ENCODE results near the gene CYTH2.

The CYTH2 gene, protein sequence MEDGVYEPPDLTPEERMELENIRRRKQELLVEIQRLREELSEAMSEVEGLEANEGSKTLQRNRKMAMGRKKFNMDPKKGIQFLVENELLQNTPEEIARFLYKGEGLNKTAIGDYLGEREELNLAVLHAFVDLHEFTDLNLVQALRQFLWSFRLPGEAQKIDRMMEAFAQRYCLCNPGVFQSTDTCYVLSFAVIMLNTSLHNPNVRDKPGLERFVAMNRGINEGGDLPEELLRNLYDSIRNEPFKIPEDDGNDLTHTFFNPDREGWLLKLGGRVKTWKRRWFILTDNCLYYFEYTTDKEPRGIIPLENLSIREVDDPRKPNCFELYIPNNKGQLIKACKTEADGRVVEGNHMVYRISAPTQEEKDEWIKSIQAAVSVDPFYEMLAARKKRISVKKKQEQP

DNA sequence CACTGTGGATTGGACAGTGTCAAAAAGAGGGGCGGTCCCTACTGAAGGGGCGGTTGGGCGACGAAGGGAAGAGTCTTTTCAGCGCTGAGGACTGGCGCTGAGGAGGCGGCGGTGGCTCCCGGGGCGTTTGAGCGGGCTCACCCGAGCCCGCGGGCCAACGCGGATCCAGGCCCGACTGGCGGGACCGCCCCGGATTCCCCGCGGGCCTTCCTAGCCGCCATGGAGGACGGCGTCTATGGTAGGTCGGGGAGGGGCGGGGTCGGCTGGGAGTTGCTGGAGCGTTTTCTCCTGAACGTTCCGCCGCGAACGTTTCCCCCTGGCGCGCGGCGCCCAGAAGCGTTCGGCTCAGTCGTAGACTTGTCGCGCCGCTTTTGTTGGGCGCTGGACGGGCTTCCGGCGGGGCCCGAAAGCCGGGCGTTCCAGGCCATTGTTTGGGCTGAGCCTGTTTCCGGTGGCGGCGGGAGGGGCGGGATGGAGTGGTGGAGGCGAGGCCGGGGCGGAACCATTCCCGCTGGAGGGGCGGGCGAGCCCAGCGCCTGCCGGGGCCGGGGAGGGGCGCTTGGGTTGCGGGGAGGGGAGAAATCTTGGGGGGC is at the start of gene CYTH2:
TSS of gene CYTH2 (plus strand) at position 81 of the 593 bp plus-strand sequence. CDS start at position 220, 139 bp downstream.
- no peak for FAIRE-seq

DNA sequence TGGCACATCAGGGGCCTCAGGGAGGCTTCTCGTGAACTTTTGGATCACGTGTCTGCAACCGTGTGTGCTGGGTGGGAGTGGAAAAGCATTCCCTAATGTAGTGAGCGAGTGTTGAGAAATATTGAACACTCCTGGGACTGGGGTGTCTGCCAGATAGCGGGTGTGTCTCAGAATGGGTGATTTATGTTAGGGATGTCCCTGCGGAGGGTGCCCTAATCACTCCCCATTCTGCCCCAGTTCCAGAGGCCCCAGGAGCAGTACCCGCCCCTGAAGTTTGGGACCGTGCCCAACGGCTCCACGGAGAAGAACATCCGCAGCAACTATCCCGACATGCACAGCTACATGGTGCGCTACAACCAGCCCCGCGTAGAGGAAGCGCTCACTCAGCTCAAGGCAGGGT is 47.6 kb upstream of the CYTH2 start:
- no peak for FAIRE-seq

DNA sequence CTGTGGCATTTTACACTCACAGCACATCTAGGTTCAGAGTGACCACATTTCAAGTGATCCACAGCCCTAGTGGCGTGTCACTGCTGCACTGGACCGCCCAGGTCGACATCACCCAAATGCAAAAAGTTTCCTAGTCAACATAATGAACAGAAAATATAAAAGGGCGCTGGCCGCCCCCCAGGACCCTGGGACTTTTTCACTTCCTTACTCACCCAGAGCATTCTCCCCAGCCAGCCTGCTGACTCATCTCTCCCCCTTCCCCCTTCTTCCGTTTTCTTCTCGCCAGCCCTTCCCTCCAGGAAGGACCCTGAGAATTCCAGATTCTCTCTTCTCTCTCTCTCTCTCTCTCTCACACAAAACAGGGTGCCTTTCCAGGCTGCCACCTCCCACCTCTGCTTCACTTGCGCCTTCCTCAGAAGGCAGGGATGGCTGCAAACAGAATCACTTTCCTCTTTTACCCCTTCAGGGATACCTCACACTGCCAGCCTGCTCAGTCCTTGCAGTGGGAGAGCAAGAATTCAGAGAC is 44.4 kb upstream of the CYTH2 start:
- no peak for FAIRE-seq

DNA sequence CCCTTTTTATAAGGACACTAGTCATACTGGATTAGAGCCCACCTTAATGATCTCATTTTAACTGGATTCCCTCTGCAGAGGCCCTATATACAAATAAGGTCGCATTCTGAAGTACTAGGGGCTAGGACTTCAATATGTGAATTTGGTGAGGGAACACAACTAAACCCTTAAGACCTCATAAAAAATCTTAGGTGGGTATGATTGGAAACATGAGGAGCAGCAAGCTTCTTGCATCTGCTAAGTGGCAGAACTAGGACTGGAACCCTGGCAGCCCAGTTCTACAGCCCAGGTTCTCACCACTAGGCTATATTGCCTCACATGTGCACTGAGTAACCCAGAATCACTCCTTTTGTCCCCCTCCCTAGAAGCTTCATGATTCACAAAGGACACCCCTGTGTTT is 40.5 kb upstream of the CYTH2 start:
- FAIRE-seq, result no peak

DNA sequence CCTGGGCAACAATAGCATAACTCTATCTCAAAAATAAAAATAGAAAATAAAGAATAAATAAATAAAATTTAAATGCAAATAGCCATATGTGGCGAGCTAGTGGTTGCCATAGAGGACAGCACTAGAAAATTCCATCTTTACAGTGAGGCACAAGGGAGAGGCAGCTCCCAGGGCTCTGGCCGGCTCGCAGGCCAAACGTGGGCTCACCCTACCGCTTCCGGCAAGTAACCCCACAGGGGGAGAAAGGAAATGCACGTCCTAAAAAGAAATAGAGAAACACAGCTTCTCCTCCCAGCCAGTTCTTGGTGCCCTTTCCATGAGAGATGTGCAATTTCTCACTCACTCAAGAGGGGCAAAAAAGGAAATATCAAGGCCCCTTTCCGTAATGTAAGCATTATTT is 35.8 kb upstream of the CYTH2 start:
- no peak for FAIRE-seq

DNA sequence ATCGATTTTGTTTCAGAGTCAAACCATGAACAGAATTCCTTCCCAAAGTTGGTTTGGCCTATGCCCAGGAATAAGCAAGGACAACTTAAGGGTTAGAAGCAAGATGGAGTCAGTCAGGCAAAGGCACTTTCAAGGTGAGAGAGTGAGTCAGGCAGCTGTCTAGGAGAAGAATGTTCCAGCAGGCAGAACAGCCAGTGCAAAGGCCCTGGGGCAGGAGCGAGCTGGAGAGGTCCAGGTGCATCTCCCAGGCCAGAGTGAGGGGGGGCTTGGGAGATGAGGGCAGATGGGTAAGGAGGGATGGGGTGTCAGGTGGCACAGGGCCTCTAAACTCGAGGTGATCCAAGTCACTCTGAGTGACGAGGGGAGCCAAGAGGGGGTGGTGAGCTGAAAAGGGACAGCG is 32.6 kb upstream of the CYTH2 start:
- FAIRE-seq, result no peak

DNA sequence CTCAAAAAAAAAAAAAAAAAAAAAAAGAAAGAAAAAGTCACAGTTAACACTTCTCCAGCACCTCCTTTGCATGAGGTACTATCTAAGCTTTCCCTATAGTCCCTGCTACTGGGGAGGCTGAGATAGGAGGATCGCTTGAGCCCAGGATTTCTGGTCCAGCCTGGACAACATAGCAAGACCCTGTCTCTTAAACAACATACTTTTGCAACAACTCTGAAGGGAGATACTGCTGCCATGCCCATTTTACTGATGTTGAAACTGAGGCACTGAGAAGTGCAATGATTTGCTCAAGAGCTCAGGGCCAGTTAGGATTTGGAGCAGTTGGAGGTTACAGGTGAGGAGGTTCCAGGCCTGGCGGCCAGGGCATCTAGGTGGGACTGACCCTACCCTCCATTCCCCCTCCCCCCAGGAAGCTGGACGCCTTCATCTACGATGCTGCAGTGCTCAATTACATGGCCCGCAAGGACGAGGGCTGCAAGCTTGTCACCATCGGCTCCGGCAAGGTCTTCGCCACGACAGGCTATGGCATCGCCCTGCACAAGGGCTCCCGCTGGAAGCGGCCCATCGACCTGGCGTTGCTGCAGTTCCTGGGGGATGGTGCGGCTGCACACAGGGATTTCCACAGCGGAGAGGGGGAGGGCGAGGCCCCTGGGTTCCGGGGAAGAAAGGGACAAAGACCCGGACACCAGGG is 27.7 kb upstream of the CYTH2 start:
- no peak for FAIRE-seq

DNA sequence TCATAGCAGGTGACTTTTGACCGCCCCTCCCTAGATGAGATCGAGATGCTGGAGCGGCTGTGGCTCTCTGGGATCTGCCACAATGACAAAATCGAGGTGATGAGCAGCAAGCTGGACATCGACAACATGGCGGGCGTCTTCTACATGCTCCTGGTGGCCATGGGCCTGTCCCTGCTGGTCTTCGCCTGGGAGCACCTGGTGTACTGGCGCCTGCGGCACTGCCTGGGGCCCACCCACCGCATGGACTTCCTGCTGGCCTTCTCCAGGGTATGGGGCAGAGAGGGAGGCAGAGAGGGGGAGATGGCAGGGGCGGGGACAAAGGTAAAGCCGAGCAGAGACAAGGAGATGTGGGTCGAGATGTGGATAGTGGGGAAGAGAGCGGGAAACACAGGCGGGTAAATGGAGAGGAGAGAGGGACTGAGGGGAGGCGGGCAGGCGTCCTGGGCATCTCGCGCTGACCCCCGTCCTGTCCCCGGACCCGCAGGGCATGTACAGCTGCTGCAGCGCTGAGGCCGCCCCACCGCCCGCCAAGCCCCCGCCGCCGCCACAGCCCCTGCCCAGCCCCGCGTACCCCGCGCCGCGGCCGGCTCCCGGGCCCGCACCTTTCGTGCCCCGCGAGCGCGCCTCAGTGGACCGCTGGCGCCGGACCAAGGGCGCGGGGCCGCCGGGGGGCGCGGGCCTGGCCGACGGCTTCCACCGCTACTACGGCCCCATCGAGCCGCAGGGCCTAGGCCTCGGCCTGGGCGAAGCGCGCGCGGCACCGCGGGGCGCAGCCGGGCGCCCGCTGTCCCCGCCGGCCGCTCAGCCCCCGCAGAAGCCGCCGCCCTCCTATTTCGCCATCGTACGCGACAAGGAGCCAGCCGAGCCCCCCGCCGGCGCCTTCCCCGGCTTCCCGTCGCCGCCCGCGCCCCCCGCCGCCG is 26.8 kb upstream of the CYTH2 start:
- no peak for FAIRE-seq

DNA sequence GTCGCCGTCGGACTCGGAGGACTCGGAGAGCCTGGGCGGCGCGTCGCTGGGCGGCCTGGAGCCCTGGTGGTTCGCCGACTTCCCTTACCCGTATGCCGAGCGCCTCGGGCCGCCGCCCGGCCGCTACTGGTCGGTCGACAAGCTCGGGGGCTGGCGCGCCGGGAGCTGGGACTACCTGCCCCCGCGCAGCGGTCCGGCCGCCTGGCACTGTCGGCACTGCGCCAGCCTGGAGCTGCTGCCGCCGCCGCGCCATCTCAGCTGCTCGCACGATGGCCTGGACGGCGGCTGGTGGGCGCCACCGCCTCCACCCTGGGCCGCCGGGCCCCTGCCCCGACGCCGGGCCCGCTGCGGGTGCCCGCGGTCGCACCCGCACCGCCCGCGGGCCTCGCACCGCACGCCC is 25.9 kb upstream of the CYTH2 start:
- FAIRE-seq, result no peak

DNA sequence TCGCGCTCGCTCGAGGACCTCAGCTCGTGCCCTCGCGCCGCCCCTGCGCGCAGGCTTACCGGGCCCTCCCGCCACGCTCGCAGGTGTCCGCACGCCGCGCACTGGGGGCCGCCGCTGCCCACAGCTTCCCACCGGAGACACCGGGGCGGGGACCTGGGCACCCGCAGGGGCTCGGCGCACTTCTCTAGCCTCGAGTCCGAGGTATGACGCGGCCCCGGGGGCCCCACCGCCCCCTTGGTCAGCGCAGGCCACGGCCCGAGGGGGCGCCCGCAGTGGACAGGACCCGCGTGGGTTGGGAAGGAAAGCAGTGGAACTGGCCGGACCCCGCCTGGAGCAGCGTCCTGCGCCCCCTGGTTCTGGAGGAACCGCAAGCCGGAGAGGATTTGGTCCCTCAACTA is 25.4 kb upstream of the CYTH2 start:
- no peak for FAIRE-seq

DNA sequence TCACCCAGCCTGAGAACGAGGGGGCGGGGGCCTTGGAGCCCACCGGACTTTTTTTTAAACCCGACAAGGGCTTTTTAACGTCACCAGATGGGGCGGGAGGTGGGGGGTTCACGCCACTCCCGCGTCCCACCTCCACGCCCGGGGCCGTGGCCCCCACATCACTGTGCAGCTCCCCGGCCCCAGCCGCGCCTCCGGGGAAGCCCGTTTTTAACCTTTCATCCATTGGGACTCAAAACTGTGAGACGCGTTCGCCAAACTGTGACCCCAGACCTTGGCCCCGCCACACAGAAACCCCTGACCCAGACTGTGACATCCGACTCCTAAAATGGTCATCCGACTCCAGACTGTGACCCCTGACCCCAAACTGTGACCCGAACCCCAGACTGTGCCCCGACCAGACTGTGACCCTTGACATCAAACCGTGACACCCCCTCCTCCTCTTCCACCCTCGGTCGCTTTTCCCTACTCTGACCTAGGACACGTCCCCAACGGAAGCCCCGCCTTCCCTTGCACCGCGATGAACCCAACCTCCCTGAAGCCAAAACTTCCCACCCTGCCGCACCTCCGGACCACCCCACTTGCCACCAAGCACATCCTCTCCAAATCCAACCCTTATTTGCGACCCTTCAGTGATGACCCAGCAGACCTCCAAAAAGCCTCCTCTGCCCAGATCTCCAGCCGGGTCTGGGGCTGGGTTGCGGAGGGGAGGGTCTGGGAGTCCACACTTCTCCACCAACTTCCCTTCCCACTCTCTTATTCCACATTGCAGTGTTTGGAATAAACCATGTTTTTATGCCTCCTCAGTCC is 24.8 kb upstream of the CYTH2 start:
- FAIRE-seq, result no peak

DNA sequence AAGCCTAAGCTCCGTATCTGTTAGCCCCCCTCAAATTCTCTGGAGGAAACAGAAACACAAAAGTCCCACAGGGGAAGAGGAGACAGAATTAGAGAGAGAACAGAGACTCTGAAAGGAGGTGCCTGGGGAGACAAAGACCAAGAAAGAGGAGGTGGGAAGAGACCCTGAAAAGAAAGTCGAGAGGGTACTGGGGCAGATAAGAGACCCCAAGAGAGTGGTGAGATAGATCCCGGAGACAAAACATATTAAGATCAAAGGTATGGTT is 24.3 kb upstream of the CYTH2 start:
- no peak for FAIRE-seq

DNA sequence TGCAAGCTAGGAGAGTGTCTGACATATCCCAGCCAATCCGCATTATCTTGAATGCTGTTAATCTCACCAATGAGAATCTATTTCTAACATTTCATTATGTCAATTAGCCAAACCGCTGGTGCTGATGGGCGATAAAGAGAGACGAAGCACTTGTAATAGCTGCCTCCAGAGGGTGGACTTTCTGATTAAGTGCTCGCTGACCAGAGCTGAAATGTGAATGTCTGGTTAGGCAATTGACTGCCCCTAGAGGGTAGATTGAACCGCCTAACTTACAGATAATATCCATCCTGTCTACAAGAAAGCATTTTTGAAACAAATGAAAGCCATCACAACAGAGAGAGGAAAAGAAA is 23.9 kb upstream of the CYTH2 start:
- FAIRE-seq, result no peak

DNA sequence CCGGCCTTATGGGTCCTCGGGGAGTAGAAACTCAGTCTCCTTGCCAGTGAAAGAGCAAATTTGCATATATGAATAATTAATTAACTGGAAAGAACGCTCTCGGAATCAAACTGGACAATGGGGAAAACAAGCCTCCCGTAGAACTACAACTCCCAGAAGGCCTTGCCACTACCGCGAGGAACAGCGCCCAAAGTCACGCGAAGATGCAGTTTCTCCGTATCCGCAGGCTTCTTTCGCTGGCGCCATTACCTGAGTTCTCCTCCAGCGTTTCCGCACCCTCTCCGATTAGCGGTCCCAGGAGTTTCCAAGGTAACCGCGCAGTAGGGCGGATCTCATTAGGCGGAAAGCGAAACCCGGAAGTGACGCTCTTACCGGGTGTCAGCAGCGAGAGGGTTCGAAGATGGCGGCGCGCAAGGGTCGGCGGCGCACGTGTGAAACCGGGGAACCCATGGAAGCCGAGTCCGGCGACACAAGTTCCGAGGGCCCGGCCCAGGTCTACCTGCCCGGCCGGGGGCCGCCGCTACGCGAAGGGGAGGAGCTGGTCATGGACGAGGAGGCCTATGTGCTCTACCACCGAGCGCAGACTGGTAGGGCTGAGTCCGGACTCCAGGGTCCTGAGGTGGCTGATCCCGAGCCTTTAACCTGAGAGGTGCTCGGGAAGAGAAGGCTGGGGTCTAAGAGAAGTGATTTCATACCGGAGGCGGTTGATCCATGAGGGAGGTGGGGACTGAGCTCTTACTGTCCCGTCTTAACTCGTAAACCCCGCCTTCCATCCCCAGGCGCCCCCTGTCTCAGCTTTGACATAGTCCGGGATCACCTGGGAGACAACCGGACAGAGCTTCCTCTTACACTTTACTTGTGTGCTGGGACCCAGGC is 23.3 kb upstream of the CYTH2 start, which contains the start of gene GRWD1:
TSS of gene GRWD1 (plus strand) at position 378 of the 876 bp plus-strand sequence. CDS start at position 401, 23 bp downstream.
- FAIRE-seq, result peak; percentile 99

DNA sequence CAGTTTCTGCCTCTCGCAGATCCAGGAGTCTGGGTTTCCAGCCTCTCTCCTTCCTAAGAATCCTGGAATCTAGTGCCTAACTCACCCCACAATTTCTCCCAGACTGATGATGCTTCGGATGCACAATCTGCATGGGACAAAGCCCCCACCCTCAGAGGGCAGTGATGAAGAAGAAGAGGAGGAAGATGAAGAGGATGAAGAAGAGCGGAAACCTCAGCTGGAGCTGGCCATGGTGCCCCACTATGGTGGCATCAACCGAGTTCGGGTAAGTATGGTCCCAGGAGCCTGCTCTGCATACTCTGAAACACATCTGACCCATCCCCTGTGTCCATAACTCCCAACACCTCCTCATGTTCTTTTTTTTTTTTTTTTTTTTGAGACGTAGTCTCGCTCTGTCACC is 22.6 kb upstream of the CYTH2 start:
- FAIRE-seq, result no peak

DNA sequence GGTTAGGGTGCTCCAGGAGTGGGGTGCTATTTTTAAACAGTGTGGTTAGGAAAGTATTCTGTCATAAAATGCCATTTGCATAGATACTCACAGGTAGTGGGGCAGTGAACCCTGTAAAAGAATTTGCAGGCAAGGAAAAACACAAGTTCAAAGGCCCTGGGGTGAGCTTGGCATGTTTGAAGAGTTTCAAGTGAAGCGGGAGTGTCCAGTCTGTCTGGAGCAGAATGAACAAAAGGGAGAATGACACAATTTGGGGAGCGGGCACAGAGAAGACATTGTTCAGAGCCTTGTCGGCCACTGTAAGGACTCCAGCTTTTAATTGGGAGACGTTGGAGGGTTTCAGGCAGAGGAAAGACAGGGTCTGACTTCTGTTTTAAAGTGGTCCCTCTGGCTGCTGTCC is 20.6 kb upstream of the CYTH2 start:
- FAIRE-seq, result no peak

DNA sequence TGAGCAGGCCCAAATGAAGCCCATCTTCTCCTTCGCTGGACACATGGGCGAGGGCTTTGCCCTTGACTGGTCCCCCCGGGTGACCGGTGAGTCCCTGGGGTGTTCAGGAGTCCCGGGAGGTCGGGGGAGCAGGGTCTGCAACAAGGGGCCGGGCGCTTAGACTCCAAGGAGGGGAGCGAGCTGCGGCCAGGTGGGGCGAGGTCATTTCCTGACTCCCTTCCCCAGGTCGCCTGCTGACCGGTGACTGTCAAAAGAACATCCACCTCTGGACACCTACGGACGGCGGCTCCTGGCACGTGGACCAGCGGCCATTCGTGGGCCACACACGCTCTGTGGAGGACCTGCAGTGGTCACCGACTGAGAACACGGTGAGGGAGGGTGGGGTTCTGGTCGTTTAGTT is 18.7 kb upstream of the CYTH2 start:
- no peak for FAIRE-seq

DNA sequence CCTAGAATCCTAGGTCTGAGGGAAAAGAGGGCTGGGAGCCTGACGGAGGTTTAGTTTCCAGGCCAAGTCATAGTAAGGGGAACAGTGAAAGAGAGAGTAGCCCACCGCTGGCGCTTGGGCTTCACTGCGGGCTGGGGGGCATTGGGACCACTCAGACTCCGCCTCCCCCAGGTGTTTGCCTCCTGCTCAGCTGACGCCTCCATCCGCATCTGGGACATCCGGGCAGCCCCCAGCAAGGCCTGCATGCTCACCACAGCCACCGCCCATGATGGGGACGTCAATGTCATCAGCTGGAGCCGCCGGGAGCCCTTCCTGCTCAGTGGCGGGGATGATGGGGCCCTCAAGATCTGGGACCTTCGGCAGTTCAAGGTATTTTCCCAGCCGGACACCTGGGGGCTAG is 18.3 kb upstream of the CYTH2 start:
- no peak for FAIRE-seq

DNA sequence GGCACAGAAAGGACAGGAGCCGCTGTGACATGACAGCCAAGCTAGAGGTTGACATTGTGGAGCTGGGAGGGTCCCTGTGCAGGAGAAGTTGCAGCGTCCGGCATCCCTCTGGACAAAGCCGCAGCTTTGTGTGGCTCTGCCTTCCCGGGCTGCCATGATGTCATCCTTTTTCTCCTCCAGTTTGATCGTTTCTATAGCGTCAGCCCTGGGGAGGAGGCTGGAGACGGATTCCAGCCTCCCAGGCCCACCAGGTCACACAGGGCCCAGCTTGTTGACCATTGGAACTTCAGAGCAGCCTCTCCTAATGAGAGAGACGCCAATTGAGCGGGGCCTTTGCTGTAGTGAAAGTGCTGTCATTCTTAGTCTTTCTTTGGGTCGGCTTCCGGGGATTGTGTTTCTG is 17.5 kb upstream of the CYTH2 start:
- no peak for FAIRE-seq

DNA sequence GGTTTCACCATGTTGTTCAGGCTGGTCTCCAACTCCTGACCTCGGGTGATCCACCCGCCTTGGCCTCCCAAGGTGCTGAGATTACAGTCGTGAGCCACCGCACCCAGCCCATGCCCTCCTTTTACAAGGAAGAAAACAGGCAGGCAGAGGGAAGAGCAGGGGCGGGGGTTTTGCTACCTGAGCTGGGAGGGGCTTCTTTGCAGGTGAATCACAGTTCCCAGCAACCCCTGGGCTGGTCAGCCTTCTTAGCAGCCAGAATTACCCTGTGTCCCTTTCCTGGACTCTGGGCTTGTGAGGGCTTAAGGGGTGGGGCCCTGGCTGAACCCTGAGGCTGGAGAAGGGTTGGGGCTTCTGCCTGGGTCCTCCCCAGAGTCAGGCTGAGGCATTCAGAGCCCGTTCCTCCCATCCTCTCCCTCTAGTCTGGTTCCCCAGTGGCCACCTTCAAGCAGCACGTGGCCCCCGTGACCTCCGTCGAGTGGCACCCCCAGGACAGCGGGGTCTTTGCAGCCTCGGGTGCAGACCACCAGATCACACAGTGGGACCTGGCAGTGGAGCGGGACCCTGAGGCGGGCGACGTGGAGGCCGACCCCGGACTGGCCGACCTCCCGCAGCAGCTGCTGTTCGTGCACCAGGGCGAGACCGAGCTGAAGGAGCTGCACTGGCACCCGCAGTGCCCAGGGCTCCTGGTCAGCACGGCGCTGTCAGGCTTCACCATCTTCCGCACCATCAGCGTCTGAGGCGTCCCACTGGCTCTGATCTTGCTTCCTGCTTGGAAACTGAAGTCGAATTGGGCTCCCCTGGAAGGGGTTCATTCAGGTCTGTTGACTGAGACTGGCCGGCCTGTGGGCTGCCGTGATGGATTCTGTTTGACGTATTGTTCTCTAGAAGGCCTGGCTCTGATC is 16.6 kb upstream of the CYTH2 start:
- FAIRE-seq, result no peak

All from islet of Langerhans (tissue), 1 donor.